Amniotic epithelial cell (primary cell): ENCODE data around the gene GRM1.

Experiments used
- DNase-seq: peaks from one replicate; pipeline ENCODE4 v3.0.0-alpha.2; 2010; ENCODE audit warnings: low read depth

GRM1 gene

DNA sequence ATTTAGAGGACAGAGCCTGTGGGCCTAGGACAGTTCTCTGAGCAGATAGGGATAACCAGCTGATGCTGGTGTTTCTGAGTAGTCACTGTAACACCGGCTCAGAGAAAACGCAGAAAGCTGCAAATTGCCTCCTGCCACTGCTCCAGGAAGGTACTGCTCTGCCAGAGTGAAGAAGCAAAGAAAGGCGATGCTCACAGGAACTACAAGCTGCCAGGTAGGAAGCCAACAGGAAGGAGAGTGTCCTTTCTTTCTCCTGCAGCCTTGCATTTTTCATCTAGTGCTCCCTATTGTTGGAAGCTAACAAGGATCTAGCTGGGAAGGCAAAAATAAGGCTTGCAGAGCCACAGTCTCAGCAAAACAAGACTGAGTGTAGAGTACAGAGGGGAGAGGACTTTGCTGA is 444.1 kb downstream of the GRM1 start:
- no peak for DNase-seq

DNA sequence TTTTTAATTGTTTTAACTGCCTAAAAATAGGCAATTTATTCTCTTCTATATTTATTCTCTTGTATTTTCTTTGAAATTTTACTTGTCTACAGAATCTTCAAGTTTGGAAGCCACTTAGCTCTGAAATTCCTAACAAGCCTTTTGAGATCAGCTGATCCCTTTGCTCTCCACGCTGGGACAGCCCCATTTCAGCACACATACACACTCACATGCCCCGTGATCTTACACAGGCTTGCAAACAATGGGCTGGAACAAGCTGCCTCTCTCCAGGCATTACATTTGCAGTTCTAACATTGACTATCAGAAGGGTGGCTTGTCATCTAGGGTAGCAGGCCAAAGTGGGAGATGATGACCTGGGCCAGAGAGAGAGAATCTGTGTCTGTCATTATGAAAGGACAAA is 452.7 kb downstream of the GRM1 start:
- DNase-seq, result no peak

DNA sequence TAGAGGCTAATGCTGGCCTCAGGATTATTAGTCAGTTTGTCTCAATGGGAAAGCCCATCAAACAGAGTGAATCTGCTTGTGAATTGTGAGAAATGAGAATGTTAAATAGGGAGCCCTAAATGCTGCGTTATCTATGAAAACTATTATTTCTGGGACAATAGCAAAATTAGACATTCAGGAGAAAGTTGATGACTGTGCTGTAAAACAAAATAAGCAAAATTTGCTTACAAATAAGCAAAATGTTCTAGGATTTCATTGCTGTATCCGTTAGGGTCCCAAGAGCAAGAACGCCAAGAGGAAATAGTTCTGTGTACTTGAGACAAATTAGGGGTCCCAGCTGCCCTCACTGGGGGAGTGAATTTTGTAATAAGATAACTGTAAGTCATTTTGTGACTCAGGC is 455.5 kb downstream of the GRM1 start:
- DNase-seq, result no peak
